ENCODE measurements around the gene SVIL.

DNA sequence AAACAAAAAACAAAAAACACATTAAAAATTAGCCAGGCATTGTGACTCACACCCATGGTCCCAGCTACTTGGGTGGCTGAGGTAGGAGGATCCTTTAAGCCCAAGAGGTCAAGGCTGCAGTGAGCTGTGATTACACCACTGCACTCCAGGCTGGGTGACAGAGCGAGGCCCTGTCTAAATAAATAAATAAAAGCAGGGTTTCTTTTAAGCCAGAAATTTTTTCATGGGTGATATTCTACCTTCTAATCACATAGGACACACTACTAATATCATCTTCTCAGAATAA, 14.2 kb upstream of the SVIL start:
- TF ChIP-seq, protein P1, sequence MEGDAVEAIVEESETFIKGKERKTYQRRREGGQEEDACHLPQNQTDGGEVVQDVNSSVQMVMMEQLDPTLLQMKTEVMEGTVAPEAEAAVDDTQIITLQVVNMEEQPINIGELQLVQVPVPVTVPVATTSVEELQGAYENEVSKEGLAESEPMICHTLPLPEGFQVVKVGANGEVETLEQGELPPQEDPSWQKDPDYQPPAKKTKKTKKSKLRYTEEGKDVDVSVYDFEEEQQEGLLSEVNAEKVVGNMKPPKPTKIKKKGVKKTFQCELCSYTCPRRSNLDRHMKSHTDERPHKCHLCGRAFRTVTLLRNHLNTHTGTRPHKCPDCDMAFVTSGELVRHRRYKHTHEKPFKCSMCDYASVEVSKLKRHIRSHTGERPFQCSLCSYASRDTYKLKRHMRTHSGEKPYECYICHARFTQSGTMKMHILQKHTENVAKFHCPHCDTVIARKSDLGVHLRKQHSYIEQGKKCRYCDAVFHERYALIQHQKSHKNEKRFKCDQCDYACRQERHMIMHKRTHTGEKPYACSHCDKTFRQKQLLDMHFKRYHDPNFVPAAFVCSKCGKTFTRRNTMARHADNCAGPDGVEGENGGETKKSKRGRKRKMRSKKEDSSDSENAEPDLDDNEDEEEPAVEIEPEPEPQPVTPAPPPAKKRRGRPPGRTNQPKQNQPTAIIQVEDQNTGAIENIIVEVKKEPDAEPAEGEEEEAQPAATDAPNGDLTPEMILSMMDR (optimal IDR thresholded peaks at IDR 0.05 in 1 of 3, IDR thresholded peaks at IDR 0.05 in 1 of 3, conservative IDR thresholded peaks at IDR 0.05 in 1 of 3; ENCODE audit: extremely low read depth in 1 of 3, insufficient read depth in 2 of 3, low read length in 3 of 3), result no peak
- TF ChIP-seq EZH2 (IDR thresholded peaks at IDR 0.05; ENCODE audit: low read length), result no peak

All from keratinocyte (primary cell).